A549 (cell line): ENCODE results near the gene SLC13A2. TPM values are rescaled to one million over a fixed set of nuclear protein-coding genes. Genes with fewer than 3 reads are reported as not detected.

Experiments used
- ATAC-seq, 2 experiments: fragments of 200-7000 bp in 1 of 2; fragments of >200 bp in 1 of 2; cut with Nextera tagmentation in 1 of 2; cut with Tn5 transposase in 1 of 2; 3 replicates each; pipeline versions ENCODE4 v1.8.0 to v1.9.1; 2018 to 2020; ENCODE audit warnings: mild to moderate bottlenecking in 1 of 2, moderate library complexity in 1 of 2
- CTCF ChIA-PET: fragments of 300-600 bp; sonication (Branson Sonifier 250); formaldehyde crosslinking; extraction: SDS; loops from one replicate; lab custom pipeline; 2021; ENCODE audit warnings: antibody characterized with exemption, inconsistent platforms; lab: Yijun Ruan, JAX
- POLR2A ChIA-PET: fragments of 350-600 bp; formaldehyde crosslinking; extraction: SDS; loops from one replicate; lab custom pipeline; 2021; ENCODE audit warnings: antibody characterized with exemption, inconsistent platforms; lab: Yijun Ruan, JAX
- DNase-seq, 2 experiments: peaks; one replicate each; pipeline versions ENCODE4 v3.0.0 to v3.0.0-alpha.2; 2011 to 2016; ENCODE audit warnings: low read depth in 1 of 2, low spot score in 1 of 2
- FAIRE-seq: peaks from 2 replicates; lab custom pipeline; 2011; peaks lifted over from hg19 to GRCh38; lab: Jason Lieb, UNC
- H3K27ac ChIP-seq, 2 experiments: fragments of >200 bp; sonication (Bioruptor Twin); formaldehyde crosslinking; 3 replicates each; pipeline ENCODE4 v1.5.1; 2016 to 2017
- H3K4me1 ChIP-seq: fragments of >200 bp; sonication (Bioruptor Twin); formaldehyde crosslinking; 3 replicates; pipeline ENCODE4 v1.6.1; 2016
- H3K4me2 ChIP-seq: fragments of >200 bp; sonication (Bioruptor Twin); formaldehyde crosslinking; 3 replicates; pipeline ENCODE4 v1.6.1; 2016
- H3K4me3 ChIP-seq: fragments of >200 bp; sonication (Bioruptor Twin); formaldehyde crosslinking; 3 replicates; pipeline ENCODE4 v1.5.1; 2016
- H3K9me3 ChIP-seq: fragments of >200 bp; sonication (Bioruptor Twin); formaldehyde crosslinking; 3 replicates; pipeline ENCODE4 v1.6.1; 2016
- CHD2 ChIP-seq: fragments of 150-350 bp; IDR thresholded peaks from 2 replicates; pipeline ENCODE4 v1.6.1; 2014; ENCODE audit warnings: low read length; ENCODE audit not compliant: partially characterized antibody
- CHD4 ChIP-seq: fragments of 200-600 bp; sonication (generic); IDR thresholded peaks from 2 replicates; pipeline ENCODE4 v1.6.1; 2016; ENCODE audit warnings: antibody characterized with exemption, mild to moderate bottlenecking, borderline replicate concordance
- EP300 ChIP-seq, 2 experiments: fragments of >200 bp; sonication (Bioruptor Twin); formaldehyde crosslinking; IDR thresholded peaks; 2 replicates in 1 of 2; 3 replicates in 1 of 2; pipeline ENCODE4 v1.6.1; 2016 to 2017
- ESRRA ChIP-seq: fragments of 150-350 bp; IDR thresholded peaks from 2 replicates; pipeline ENCODE4 v1.6.1; 2014; ENCODE audit warnings: mild to moderate bottlenecking, low read length, borderline replicate concordance
- FOSL2 ChIP-seq, 2 experiments: fragments of 450-650 bp in 1 of 2; fragments of >200 bp in 1 of 2; sonication (Bioruptor Twin) in 1 of 2; formaldehyde crosslinking; IDR thresholded peaks; 2 replicates each; pipeline versions ENCODE4 v1.5.0 to v1.6.1; 2016 to 2020; ENCODE audit warnings: mild to moderate bottlenecking in 1 of 2, moderate library complexity in 1 of 2
- FOXS1 ChIP-seq: fragments of 250-450 bp; sonication (Bioruptor Pico); IDR thresholded peaks from 2 replicates; pipeline ENCODE4 v1.5.0; 2020; ENCODE audit warnings: mild to moderate bottlenecking, moderate library complexity
- HOXB5 ChIP-seq: fragments of 250-450 bp; sonication (Bioruptor Pico); IDR thresholded peaks from 2 replicates; pipeline ENCODE4 v1.5.0; 2020; ENCODE audit warnings: mild to moderate bottlenecking, moderate library complexity
- JUNB ChIP-seq: fragments of >200 bp; sonication (Bioruptor Twin); formaldehyde crosslinking; IDR thresholded peaks from 2 replicates; pipeline ENCODE4 v1.6.1; 2016
- KDM5A ChIP-seq: fragments of 200-600 bp; sonication (generic); IDR thresholded peaks from 2 replicates; pipeline ENCODE4 v1.6.1; 2016; ENCODE audit warnings: antibody characterized with exemption, mild to moderate bottlenecking
- MAFK ChIP-seq: fragments of 450-650 bp; IDR thresholded peaks from 2 replicates; pipeline ENCODE4 v1.6.1; 2014; ENCODE audit not compliant: partially characterized antibody
- NFE2L2 ChIP-seq: fragments of 150-350 bp; conservative IDR thresholded peaks from 2 replicates; pipeline ENCODE4 v1.6.1; 2014; ENCODE audit warnings: low read length
- NPAS2 ChIP-seq: fragments of 250-450 bp; sonication (Bioruptor Pico); IDR thresholded peaks from 2 replicates; pipeline ENCODE4 v1.8.0; 2022; ENCODE audit warnings: mild to moderate bottlenecking, moderate library complexity, borderline replicate concordance
- PHF8 ChIP-seq: fragments of 200-600 bp; sonication (generic); IDR thresholded peaks from 2 replicates; pipeline ENCODE4 v1.6.1; 2016; ENCODE audit warnings: low read depth, mild to moderate bottlenecking, antibody characterized with exemption, moderate library complexity, borderline replicate concordance
- RAD21 ChIP-seq, 2 experiments: fragments of >200 bp in 1 of 2; sonication (Bioruptor Twin) in 1 of 2; formaldehyde crosslinking in 1 of 2; IDR thresholded peaks in 1 of 2; conservative IDR thresholded peaks in 1 of 2; 2 replicates in 1 of 2; 3 replicates in 1 of 2; pipeline ENCODE4 v1.6.1; 2012 to 2018; ENCODE audit warnings: inconsistent platforms in 1 of 2
- RARB ChIP-seq: fragments of 250-450 bp; sonication (Bioruptor Pico); IDR thresholded peaks from 2 replicates; pipeline ENCODE4 v1.8.0; 2021; ENCODE audit warnings: mild to moderate bottlenecking, moderate library complexity
- RCOR1 ChIP-seq: fragments of 150-350 bp; IDR thresholded peaks from 2 replicates; pipeline ENCODE4 v1.6.1; 2014; ENCODE audit warnings: antibody characterized with exemption, low read length, low read depth
- RNF2 ChIP-seq: fragments of 200-600 bp; sonication (generic); IDR thresholded peaks from 2 replicates; pipeline ENCODE4 v1.6.1; 2016; ENCODE audit warnings: low read depth, mild to moderate bottlenecking, antibody characterized with exemption, moderate library complexity, borderline replicate concordance
- TFCP2L1 ChIP-seq: fragments of 250-450 bp; sonication (Bioruptor Pico); IDR thresholded peaks from 2 replicates; pipeline ENCODE4 v1.5.0; 2021; ENCODE audit warnings: mild to moderate bottlenecking
- TP53 ChIP-seq: fragments of 250-450 bp; sonication (Bioruptor Pico); IDR thresholded peaks from 2 replicates; pipeline ENCODE4 v1.5.0; 2021; ENCODE audit warnings: mild to moderate bottlenecking, moderate library complexity
- ZC3H11A ChIP-seq: fragments of 450-650 bp; IDR thresholded peaks from 2 replicates; pipeline ENCODE4 v1.6.1; 2014; ENCODE audit warnings: antibody characterized with exemption, mild to moderate bottlenecking
- ZFP36 ChIP-seq: fragments of 450-650 bp; IDR thresholded peaks from 2 replicates; pipeline ENCODE4 v1.6.1; 2014; ENCODE audit warnings: borderline replicate concordance; ENCODE audit not compliant: partially characterized antibody
- ZNF302 ChIP-seq: fragments of 250-450 bp; sonication (Bioruptor Pico); IDR thresholded peaks from 2 replicates; pipeline ENCODE4 v1.9.0; 2021; ENCODE audit warnings: inconsistent platforms, mild to moderate bottlenecking, moderate library complexity
- ZSCAN20 ChIP-seq: fragments of 250-450 bp; sonication (Bioruptor Pico); IDR thresholded peaks from 2 replicates; pipeline ENCODE4 v1.8.0; 2022; ENCODE audit warnings: mild to moderate bottlenecking, moderate library complexity
- WGBS: methylation state at CpG from one replicate; pipeline ENCODE4 v1.1.6; 2017; ENCODE audit errors: missing lambda C conversion rate; 5-methylcytosine and 5-hydroxymethylcytosine counted together
- polyA plus RNA-seq, 4 experiments: library from polyadenylated mRNA; depleted of rRNA in 3 of 4; stranded (reverse); fragments of >200 nt; fragmentation: RNase III in 1 of 4; extraction: RNeasy Plus Mini Kit Qiagen cat#74134 plus additional on column Dnase treatment in 1 of 4; gene quantifications; 2 replicates in 3 of 4; 3 replicates in 1 of 4; pipeline ENCODE4 v1.2.3, GENCODE V29; 2011 to 2017
- TF ChIP-seq, protein P1 (sequence below): fragments of >200 bp; sonication (Bioruptor Twin); formaldehyde crosslinking; IDR thresholded peaks from 2 replicates; pipeline ENCODE4 v1.6.1; 2016
- TF ChIP-seq, protein P2 (sequence below): fragments of 450-650 bp; IDR thresholded peaks from 2 replicates; pipeline ENCODE4 v1.6.1; 2014; ENCODE audit warnings: antibody characterized with exemption
- TF ChIP-seq, protein P3 (sequence below): IDR thresholded peaks from 2 replicates; pipeline ENCODE4 v1.6.1; 2012; ENCODE audit warnings: low read depth, borderline replicate concordance
- TF ChIP-seq, protein P4 (sequence below): IDR thresholded peaks from 2 replicates; pipeline ENCODE4 v1.6.1; 2012
- TF ChIP-seq, protein P5 (sequence below): fragments of 250-450 bp; sonication (Bioruptor Pico); IDR thresholded peaks from 2 replicates; pipeline ENCODE4 v1.5.0; 2020; ENCODE audit warnings: low read depth, mild to moderate bottlenecking, moderate library complexity
- TF ChIP-seq, protein P6 (sequence below): fragments of >200 bp; sonication (Bioruptor Twin); formaldehyde crosslinking; IDR thresholded peaks from 3 replicates; pipeline ENCODE4 v1.5.1; 2016
- TF ChIP-seq, protein P7 (sequence below): fragments of 250-450 bp; sonication (Bioruptor Pico); IDR thresholded peaks from 2 replicates; pipeline ENCODE4 v1.5.0; 2021; ENCODE audit warnings: mild to moderate bottlenecking, moderate library complexity, borderline replicate concordance

Gene SLC13A2
- polyA plus RNA-seq, 2 of the 4 experiments (the other 2 are of a cell fraction), result 0.06 TPM; not detected in 1

DNA sequence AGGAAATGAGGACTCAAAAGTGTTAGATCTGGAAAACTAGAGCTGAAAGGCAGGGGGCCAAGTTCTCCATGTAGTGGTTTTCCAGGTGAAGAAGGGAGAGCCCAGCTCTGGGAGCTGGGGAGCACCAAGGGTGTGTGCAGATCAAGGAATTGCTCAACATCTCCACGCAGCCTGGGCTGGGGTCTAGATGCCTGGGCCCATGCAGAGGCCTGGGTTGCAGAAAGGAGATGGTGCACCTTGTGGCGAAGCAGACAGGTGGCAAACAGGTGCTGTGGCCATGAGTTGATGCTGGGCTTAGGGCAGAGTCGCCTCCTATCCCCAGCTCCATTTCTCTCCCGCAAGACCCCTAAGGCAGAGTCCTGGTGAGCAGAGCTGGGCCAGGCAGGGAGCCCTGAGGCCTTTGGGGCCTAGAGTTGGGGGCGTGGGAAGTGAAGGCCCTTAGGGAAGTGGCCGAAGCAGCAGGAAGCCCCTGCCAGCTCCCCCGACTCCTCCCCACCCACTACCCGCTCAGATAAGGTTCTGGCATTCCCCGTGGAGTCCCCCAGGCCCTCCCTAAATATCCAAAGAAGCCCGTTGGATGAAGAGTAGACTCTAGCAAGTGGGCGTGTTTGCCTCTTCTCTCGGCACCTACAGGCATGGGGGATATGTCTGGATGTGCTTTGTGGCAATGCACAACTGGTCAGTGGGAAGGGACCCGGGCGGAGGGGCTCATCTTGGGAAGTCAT, 33.5 kb downstream of the SLC13A2 start:
- H3K4me2 ChIP-seq, result no peak overlapping the region
- no peak for DNase-seq
- no peaks in the 10 kb centered on the region for H3K4me1 ChIP-seq
- no peak overlapping the region for H3K4me3 ChIP-seq
- H3K27ac ChIP-seq, result no peak overlapping the region
- CTCF ChIA-PET, result interaction anchor here (1.1 to 17.3 kb wide), 3 partner anchors 12 to 40 kb away, joined by 3 to 317 read pairs (median 153); no protein-coding TSS in a partner anchor
- POLR2A ChIA-PET, result no interaction called here
- TF ChIP-seq, protein P1, sequence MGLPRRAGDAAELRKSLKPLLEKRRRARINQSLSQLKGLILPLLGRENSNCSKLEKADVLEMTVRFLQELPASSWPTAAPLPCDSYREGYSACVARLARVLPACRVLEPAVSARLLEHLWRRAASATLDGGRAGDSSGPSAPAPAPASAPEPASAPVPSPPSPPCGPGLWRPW, result no peak
- TF ChIP-seq CHD2 (no peak), RAD21 (conservative IDR thresholded peaks at IDR 0.05 in 1 of 2, IDR thresholded peaks at IDR 0.05 in 1 of 2) (no peak), NFE2L2 (no peak), HOXB5 (CRISPR knock-in tag) (no peak), ZNF302 (CRISPR knock-in tag) (no peak), TFCP2L1 (no peak), FOXS1 (CRISPR knock-in tag) (no peak), FOSL2 (IDR thresholded peaks at IDR 0.05) (no peak), FOSL2 (CRISPR knock-in tag; IDR thresholded peaks at IDR 0.05) (no peak), ZC3H11A (no peak), ZSCAN20 (CRISPR knock-in tag) (no peak), MAFK (no peak), RCOR1 (no peak), KDM5A (no peak), TP53 (CRISPR knock-in tag) (no peak), RNF2 (no peak), ZFP36 (no peak), PHF8 (no peak)
- TF ChIP-seq, protein P2, sequence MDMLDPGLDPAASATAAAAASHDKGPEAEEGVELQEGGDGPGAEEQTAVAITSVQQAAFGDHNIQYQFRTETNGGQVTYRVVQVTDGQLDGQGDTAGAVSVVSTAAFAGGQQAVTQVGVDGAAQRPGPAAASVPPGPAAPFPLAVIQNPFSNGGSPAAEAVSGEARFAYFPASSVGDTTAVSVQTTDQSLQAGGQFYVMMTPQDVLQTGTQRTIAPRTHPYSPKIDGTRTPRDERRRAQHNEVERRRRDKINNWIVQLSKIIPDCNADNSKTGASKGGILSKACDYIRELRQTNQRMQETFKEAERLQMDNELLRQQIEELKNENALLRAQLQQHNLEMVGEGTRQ, result no peak
- TF ChIP-seq, protein P3, sequence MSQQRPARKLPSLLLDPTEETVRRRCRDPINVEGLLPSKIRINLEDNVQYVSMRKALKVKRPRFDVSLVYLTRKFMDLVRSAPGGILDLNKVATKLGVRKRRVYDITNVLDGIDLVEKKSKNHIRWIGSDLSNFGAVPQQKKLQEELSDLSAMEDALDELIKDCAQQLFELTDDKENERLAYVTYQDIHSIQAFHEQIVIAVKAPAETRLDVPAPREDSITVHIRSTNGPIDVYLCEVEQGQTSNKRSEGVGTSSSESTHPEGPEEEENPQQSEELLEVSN, result no peak
- TF ChIP-seq, all 56 proteins: peak for 0
- ATAC-seq (no peak), FAIRE-seq (no peak)
- H3K9me3 ChIP-seq, result no peaks in the 10 kb centered on the region
- 68% methylated on average over 13 of the region's 14 CpGs for WGBS

DNA sequence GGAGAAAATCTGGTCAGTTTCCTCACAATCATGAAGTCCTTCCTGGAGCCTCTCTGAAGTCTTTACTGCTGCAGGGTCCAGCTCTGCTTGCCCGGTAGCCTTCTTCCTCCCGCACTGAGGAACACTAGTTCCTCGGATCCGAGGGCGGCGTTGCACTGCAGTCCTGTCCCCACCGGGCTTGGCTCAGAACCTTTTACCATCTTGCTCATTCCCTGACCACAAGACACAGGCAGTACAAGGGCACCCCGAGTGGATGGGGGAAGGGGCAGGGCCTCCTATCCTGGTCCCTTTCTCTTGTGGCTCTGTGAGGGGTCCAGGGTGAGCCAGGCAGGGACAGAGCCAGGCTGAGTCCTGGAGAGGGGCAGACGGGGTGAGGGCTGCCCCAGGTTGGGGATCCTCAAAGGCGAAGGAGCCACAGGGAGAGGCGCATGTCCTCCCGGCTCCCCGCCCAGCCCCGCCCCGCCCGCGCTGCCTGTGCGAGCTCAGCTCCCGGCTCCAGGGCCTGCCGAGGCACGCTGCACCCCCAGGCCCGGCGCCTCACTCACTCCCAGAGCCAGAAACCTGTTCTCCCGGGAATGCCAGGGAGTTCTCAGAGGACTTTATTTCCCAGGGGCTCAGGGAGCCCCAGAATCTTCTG, 34.2 kb downstream of the SLC13A2 start:
- Histone ChIP-seq H3K9me3 (no peaks in the 10 kb centered on the region), H3K4me3 (no peak overlapping the region), H3K27ac (no peak overlapping the region), H3K4me2 (no peak overlapping the region), H3K4me1 (no peaks in the 10 kb centered on the region)
- FAIRE-seq, result no peak
- ATAC-seq, result peak in 1 of 2 experiments; percentile 12; a peak in 2 of 6 replicates
- no peak for DNase-seq
- POLR2A ChIA-PET, result no interaction called here
- CTCF ChIA-PET, result interaction anchor here (0.9 to 17.3 kb wide), 5 partner anchors 12 to 40 kb away, joined by 3 to 317 read pairs (median 3); no protein-coding TSS in a partner anchor
- whole genome bisulfite sequencing, result 58% methylated on average over 14 of the region's 24 CpGs
- TF ChIP-seq NFE2L2 (no peak), EP300 (IDR thresholded peaks at IDR 0.05) (no peak), RARB (no peak), NPAS2 (CRISPR knock-in tag) (no peak), CHD4 (no peak), ESRRA (no peak), ZFP36 (no peak), KDM5A (no peak), JUNB (no peak)
- TF ChIP-seq, protein P4, sequence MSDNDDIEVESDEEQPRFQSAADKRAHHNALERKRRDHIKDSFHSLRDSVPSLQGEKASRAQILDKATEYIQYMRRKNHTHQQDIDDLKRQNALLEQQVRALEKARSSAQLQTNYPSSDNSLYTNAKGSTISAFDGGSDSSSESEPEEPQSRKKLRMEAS, result no peak
- TF ChIP-seq, protein P5, sequence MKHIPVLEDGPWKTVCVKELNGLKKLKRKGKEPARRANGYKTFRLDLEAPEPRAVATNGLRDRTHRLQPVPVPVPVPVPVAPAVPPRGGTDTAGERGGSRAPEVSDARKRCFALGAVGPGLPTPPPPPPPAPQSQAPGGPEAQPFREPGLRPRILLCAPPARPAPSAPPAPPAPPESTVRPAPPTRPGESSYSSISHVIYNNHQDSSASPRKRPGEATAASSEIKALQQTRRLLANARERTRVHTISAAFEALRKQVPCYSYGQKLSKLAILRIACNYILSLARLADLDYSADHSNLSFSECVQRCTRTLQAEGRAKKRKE (CRISPR knock-in tag), result no peak
- TF ChIP-seq, protein P6, sequence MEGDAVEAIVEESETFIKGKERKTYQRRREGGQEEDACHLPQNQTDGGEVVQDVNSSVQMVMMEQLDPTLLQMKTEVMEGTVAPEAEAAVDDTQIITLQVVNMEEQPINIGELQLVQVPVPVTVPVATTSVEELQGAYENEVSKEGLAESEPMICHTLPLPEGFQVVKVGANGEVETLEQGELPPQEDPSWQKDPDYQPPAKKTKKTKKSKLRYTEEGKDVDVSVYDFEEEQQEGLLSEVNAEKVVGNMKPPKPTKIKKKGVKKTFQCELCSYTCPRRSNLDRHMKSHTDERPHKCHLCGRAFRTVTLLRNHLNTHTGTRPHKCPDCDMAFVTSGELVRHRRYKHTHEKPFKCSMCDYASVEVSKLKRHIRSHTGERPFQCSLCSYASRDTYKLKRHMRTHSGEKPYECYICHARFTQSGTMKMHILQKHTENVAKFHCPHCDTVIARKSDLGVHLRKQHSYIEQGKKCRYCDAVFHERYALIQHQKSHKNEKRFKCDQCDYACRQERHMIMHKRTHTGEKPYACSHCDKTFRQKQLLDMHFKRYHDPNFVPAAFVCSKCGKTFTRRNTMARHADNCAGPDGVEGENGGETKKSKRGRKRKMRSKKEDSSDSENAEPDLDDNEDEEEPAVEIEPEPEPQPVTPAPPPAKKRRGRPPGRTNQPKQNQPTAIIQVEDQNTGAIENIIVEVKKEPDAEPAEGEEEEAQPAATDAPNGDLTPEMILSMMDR, result no peak
- TF ChIP-seq, protein P7, sequence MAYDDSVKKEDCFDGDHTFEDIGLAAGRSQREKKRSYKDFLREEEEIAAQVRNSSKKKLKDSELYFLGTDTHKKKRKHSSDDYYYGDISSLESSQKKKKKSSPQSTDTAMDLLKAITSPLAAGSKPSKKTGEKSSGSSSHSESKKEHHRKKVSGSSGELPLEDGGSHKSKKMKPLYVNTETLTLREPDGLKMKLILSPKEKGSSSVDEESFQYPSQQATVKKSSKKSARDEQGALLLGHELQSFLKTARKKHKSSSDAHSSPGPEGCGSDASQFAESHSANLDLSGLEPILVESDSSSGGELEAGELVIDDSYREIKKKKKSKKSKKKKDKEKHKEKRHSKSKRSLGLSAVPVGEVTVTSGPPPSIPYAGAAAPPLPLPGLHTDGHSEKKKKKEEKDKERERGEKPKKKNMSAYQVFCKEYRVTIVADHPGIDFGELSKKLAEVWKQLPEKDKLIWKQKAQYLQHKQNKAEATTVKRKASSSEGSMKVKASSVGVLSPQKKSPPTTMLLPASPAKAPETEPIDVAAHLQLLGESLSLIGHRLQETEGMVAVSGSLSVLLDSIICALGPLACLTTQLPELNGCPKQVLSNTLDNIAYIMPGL (CRISPR knock-in tag), result no peak
